ENCODE data around the gene PRRT3. TPM values are rescaled to one million over a fixed set of nuclear protein-coding genes. Genes with fewer than 3 reads are reported as not detected.

The PRRT3 gene
- polyA plus RNA-seq, 1 of the 3 experiments (the other 2 are of a cell fraction): 5.5 TPM

GRCh38 chr3:9933561-9934234, 18.5 kb downstream of the PRRT3 start, which contains the start of gene CRELD1:
CRELD1 (plus strand) TSS chr3:9933834; CDS start chr3:9934439, 605 bp downstream.
- POLR2A ChIA-PET: interaction anchor here (0.7 to 3.8 kb wide), 17 partner anchors 10 to 314 kb away, joined by 3 to 58 read pairs (median 4); partner anchors contain the start of genes ARPC4, BRK1, EMC3 and FANCD2
- TF ChIP-seq PBX3 (IDR thresholded peaks at IDR 0.05) (no peak), CTCF (IDR thresholded peaks at IDR 0.05) (no peak), IRF3 (IDR thresholded peaks at IDR 0.05; ENCODE audit: low read depth, low read length) (no peak; the same call in 1 of the 2 replicates), MEF2A (IDR thresholded peaks at IDR 0.05; ENCODE audit: borderline replicate concordance, low read depth) (no peak), ELF1 (IDR thresholded peaks at IDR 0.05) (peak; percentile 31; the same call in 1 of the 2 replicates), USF1 (IDR thresholded peaks at IDR 0.05; ENCODE audit: borderline replicate concordance, low read depth) (peak; percentile 43; the same call in 1 of the 2 replicates), EP300 (IDR thresholded peaks at IDR 0.05; ENCODE audit: borderline replicate concordance in 1 of 2, low read depth in 1 of 2, low read length in 1 of 2) (no peak), MXI1 (IDR thresholded peaks at IDR 0.05; ENCODE audit: low read depth, low read length) (peak; percentile 94), CHD2 (IDR thresholded peaks at IDR 0.05; ENCODE audit: low read length, partially characterized antibody) (peak; percentile 74), RAD21 (IDR thresholded peaks at IDR 0.05; ENCODE audit: low read length) (no peak), GABPA (IDR thresholded peaks at IDR 0.05; ENCODE audit: low read depth) (peak; percentile 61), RXRA (IDR thresholded peaks at IDR 0.05; ENCODE audit: borderline replicate concordance, low read depth) (no peak), SMC3 (IDR thresholded peaks at IDR 0.05; ENCODE audit: low read depth, low read length) (no peak), FOXM1 (IDR thresholded peaks at IDR 0.05; ENCODE audit: low read depth) (no peak), REST (IDR thresholded peaks at IDR 0.05; ENCODE audit: low read depth, low read length) (no peak), MAX (IDR thresholded peaks at IDR 0.05; ENCODE audit: low read depth) (peak; percentile 89), FOXJ3 (CRISPR knock-in tag; IDR thresholded peaks at IDR 0.05) (no peak), TCF12 (IDR thresholded peaks at IDR 0.05) (0 out of 2 replicates have a peak, but pooled peaks have one; percentile 22), NFIC (IDR thresholded peaks at IDR 0.05; ENCODE audit: borderline replicate concordance) (no peak), ZBTB33 (IDR thresholded peaks at IDR 0.05; ENCODE audit: borderline replicate concordance, low read depth) (no peak), TEAD4 (IDR thresholded peaks at IDR 0.05; ENCODE audit: borderline replicate concordance, insufficient read depth) (no peak), NRF1 (IDR thresholded peaks at IDR 0.05; ENCODE audit: low read depth, low read length) (no peak)

More at GRCh38 chr3:9933561-9934234, 18.5 kb downstream of the PRRT3 start, which contains the start of gene CRELD1:
- CTCF ChIA-PET: interaction anchor here (0.8 to 5.5 kb wide), 19 partner anchors 9 to 805 kb away, joined by 3 to 38 read pairs (median 5); partner anchors contain the start of genes ARPC4, CIDEC, EMC3 and IL17RC
- no peaks in the 10 kb centered on the region for H3K27me3 ChIP-seq (ENCODE audit: insufficient read depth)
- peaks cover 9 to 19% of the 10 kb centered on the region in 2 experiments for H3K36me3 ChIP-seq (replicated peaks in 1 of 2; ENCODE audit: control insufficient read depth in 1 of 2, insufficient read depth in 2 of 2, low read length in 1 of 2)
- peak; percentile 96 for DNase-seq
- peaks cover 12 to 19% of the 10 kb centered on the region in 2 experiments for H3K4me1 ChIP-seq (ENCODE audit: control insufficient read depth in 1 of 2, insufficient read depth in 2 of 2, low read depth in 1 of 2, low read length in 1 of 2)
- H3K79me2 ChIP-seq (ENCODE audit: insufficient read depth): peaks cover 20% of the 10 kb centered on the region; the same call in 1 of the 2 replicates
- peak within 1 kb of the TSS; percentile 92 for H3K4me2 ChIP-seq
- no peaks in the 10 kb centered on the region for H4K20me1 ChIP-seq (ENCODE audit: insufficient read depth)
- peak within 1 kb of the TSS; percentile 83 for H3K9ac ChIP-seq
- no peaks in the 10 kb centered on the region for H3K9me2 ChIP-seq
- under 1% methylated on average over 40 of the region's 50 CpGs for WGBS (ENCODE audit: low lambda C conversion rate)
- H3K9me3 ChIP-seq: no peaks in the 10 kb centered on the region
- peak within 1 kb of the TSS; percentile 75 to 83 for H3K4me3 ChIP-seq (ENCODE audit: low read depth in 2 of 2, low read length in 1 of 2)
- peak within 1 kb of the TSS; percentile 88 to 91 for H3K27ac ChIP-seq (ENCODE audit: low read depth in 2 of 2, low read length in 1 of 2)
- peaks cover 9% of the 10 kb centered on the region for H3F3A ChIP-seq (replicated peaks; ENCODE audit: insufficient read depth)
- H2AFZ ChIP-seq (ENCODE audit: low read depth): peak within 1 kb of the TSS; percentile 96

Measured in SK-N-SH (cell line).